RWPE2 (cell line): ENCODE measurements around the gene CENPO.

Experiments
- ATAC-seq: fragments of 200-7000 bp; cut with Tn5 transposase; 3 replicates; pipeline ENCODE4 v1.9.1; 2021; ENCODE audit warnings: low read depth
- DNase-seq: peaks from one replicate; pipeline ENCODE4 v3.0.0-alpha.2; 2020; ENCODE audit warnings: low spot score
- H3K27ac ChIP-seq: fragments of 450-650 bp; 2 replicates; pipeline ENCODE4 v1.5.1; 2017; ENCODE audit warnings: mild to moderate bottlenecking; ENCODE audit not compliant: poor library complexity, severe bottlenecking
- H3K27me3 ChIP-seq: fragments of 250-450 bp; sonication (Bioruptor Pico); 2 replicates; pipeline ENCODE4 v1.5.1; 2021; ENCODE audit warnings: mild to moderate bottlenecking, moderate library complexity; ENCODE audit not compliant: insufficient read depth, poor library complexity, severe bottlenecking
- H3K36me3 ChIP-seq: fragments of 250-450 bp; sonication (Bioruptor Pico); 2 replicates; pipeline ENCODE4 v1.5.1; 2020; ENCODE audit warnings: low read depth, mild to moderate bottlenecking, moderate library complexity
- H3K4me1 ChIP-seq: fragments of 250-450 bp; sonication (Bioruptor Pico); 2 replicates; pipeline ENCODE4 v1.5.1; 2021; ENCODE audit warnings: mild to moderate bottlenecking, moderate library complexity; ENCODE audit not compliant: insufficient read depth, poor library complexity, severe bottlenecking
- H3K4me3 ChIP-seq: fragments of 250-450 bp; sonication (Bioruptor Pico); 2 replicates; pipeline ENCODE4 v1.5.1; 2021; ENCODE audit warnings: mild to moderate bottlenecking, moderate library complexity; ENCODE audit not compliant: severe bottlenecking
- H3K9me3 ChIP-seq: fragments of 250-450 bp; sonication (Bioruptor Pico); 2 replicates; pipeline ENCODE4 v1.5.1; 2021; ENCODE audit warnings: mild to moderate bottlenecking, moderate library complexity; ENCODE audit not compliant: severe bottlenecking
- TF ChIP-seq, protein P1 (sequence below): fragments of 450-650 bp; IDR thresholded peaks from one replicate; pipeline ENCODE4 v1.5.1; 2017; ENCODE audit warnings: mild to moderate bottlenecking, moderate library complexity; ENCODE audit not compliant: poor library complexity, severe bottlenecking

Gene CENPO

DNA sequence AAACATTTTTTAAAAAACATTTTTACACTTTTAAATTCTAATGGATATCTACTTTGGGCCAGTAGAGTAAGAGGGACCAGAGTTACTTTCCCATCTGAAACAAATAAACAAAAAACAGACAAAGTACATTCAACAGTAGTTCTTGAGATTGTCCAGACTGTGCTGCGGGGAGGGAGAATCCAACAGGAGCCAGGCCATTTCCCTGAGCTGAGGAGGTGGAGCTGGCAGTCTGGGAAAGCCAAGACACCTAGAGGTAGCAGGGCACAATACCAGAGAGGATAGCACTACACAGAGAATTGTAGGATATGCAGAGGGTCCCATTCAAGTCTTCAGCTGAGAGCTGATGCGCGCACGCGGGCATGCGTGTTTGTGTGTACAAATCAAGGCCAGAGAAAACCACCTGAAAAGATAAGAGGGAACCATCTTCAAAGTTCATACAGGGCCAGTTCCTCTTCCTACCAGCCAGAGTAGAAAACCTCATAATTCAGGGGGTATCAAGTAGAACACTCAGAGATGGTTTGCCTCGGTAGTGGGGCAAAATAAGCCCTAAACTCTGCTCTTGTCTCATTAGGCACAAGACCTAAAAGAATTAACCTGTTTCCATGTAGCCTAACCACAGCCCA, 44.0 kb upstream of the CENPO start:
- Histone ChIP-seq H3K27me3 (no peaks in the 10 kb centered on the region), H3K9me3 (no peaks in the 10 kb centered on the region), H3K27ac (no peak overlapping the region), H3K36me3 (no peaks in the 10 kb centered on the region), H3K4me1 (no peaks in the 10 kb centered on the region), H3K4me3 (no peak overlapping the region)
- ATAC-seq (no peak), DNase-seq (no peak)
- TF ChIP-seq, protein P1, sequence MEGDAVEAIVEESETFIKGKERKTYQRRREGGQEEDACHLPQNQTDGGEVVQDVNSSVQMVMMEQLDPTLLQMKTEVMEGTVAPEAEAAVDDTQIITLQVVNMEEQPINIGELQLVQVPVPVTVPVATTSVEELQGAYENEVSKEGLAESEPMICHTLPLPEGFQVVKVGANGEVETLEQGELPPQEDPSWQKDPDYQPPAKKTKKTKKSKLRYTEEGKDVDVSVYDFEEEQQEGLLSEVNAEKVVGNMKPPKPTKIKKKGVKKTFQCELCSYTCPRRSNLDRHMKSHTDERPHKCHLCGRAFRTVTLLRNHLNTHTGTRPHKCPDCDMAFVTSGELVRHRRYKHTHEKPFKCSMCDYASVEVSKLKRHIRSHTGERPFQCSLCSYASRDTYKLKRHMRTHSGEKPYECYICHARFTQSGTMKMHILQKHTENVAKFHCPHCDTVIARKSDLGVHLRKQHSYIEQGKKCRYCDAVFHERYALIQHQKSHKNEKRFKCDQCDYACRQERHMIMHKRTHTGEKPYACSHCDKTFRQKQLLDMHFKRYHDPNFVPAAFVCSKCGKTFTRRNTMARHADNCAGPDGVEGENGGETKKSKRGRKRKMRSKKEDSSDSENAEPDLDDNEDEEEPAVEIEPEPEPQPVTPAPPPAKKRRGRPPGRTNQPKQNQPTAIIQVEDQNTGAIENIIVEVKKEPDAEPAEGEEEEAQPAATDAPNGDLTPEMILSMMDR, result no peak

DNA sequence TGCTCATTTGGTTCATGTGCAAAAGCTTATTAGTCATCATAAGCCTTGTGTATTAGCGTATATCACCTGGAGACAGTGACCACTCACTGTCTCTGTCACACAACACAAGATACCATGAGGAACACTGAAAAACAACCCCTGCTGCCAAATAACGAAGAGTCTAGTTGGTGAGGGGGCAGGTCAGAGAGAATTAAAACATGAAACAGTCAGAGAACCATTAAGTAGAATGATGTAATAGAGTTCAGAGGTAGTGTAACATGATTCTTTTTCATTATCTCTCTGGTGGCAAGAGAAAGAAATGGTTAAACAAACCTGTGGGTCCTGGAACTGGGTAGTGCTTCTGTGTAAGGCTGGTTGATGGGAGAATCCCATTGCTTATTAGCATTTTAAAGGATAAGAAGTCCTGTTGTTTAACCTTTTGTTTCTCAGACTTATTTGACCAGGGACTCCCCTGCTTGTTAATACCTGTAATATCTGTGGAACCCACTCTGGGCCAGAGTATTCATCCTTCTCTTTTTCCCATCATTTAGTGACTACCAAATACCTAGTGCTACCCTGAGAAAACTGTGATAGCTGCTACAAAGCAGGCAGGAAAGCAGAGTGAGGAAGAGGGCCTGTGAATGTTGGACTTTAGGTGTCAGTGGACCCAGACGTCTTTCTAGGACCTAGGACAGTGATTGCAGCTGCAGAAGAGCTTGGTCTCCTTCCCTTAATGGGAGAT, 38.1 kb upstream of the CENPO start:
- Histone ChIP-seq H3K36me3 (peaks cover 6% of the 10 kb centered on the region; the same call in 1 of the 2 replicates), H3K4me3 (no peak overlapping the region), H3K4me1 (no peaks in the 10 kb centered on the region), H3K27ac (no peak overlapping the region), H3K27me3 (no peaks in the 10 kb centered on the region), H3K9me3 (no peaks in the 10 kb centered on the region)
- TF ChIP-seq, protein P1, result no peak
- DNase-seq, result no peak
- no peak for ATAC-seq

DNA sequence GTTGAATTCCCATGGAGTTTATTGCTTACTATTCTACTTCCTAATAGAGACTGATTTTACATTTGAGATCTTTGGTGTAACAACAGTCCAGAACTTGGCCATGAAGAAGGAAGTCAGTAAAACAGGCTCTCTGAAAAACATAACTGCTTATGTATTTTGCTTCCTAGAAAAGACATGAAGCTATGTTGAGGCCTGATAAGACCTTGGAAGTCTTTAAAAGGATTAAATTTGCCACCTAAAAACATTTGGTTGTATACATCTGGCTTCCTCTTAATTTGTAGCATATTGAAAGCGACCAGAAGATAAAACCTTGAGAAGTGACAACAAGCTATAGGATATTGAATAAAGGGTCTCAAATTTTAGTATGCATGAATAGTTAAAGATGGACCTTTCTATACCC, 36.4 kb upstream of the CENPO start:
- H3K4me3 ChIP-seq, result no peak overlapping the region
- no peak for DNase-seq
- no peaks in the 10 kb centered on the region for H3K9me3 ChIP-seq
- no peak for ATAC-seq
- no peaks in the 10 kb centered on the region for H3K27me3 ChIP-seq
- H3K27ac ChIP-seq, result no peak overlapping the region
- TF ChIP-seq, protein P1, result no peak
- H3K36me3 ChIP-seq, result peaks cover 6% of the 10 kb centered on the region; the same call in 1 of the 2 replicates
- no peaks in the 10 kb centered on the region for H3K4me1 ChIP-seq

DNA sequence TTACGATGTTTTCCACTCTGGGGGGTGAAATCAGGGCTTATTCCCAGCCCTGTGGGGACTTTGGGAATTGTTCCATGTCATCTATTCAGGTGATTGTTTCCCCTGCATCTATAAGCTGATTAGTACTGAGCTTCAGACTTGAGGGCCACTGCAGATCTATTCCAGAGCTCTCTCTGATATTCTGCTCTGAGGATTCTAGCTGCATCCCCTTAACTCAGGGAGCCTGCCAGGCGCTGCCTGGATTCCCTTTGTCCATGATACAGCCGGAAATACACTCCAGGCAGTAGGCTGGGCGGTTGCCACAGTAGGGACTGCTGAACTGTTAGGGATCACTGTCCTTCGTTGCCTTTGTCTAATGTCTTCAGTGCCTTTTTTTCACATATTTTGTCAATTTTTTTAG, 31.4 kb upstream of the CENPO start:
- Histone ChIP-seq H3K27me3 (no peaks in the 10 kb centered on the region), H3K27ac (no peak overlapping the region), H3K4me1 (no peaks in the 10 kb centered on the region), H3K36me3 (peaks cover 6% of the 10 kb centered on the region; the same call in 1 of the 2 replicates), H3K4me3 (no peak overlapping the region), H3K9me3 (no peaks in the 10 kb centered on the region)
- DNase-seq (no peak), ATAC-seq (no peak)
- TF ChIP-seq, protein P1, result no peak

DNA sequence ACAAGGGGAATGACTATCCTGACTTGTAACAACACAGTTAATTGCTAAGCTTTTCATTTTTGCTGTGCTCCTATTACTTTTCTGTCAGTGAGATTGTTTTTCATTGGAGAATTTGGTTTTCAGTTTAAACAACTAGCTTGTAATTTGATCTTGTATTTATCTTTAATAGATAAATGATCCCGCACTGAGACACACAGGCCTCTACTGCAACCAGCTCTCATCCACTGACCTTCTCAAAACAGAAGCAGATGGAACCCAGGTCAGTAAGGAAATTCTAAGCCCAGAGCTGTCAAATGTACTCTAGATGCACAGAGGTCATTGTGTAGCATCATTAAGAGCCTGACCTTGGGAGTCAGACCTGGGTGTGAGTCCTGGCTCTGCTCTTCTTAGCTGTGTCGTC, 30.7 kb upstream of the CENPO start:
- H3K4me3 ChIP-seq, result no peak overlapping the region
- no peak overlapping the region for H3K27ac ChIP-seq
- peaks cover 6% of the 10 kb centered on the region; the same call in 1 of the 2 replicates for H3K36me3 ChIP-seq
- TF ChIP-seq, protein P1, result no peak
- H3K27me3 ChIP-seq, result no peaks in the 10 kb centered on the region
- ATAC-seq (no peak), DNase-seq (no peak)
- H3K4me1 ChIP-seq, result no peaks in the 10 kb centered on the region
- H3K9me3 ChIP-seq, result no peaks in the 10 kb centered on the region
